Measurements from ENCODE around the gene BOLL. TPM values are rescaled to one million over a fixed set of nuclear protein-coding genes. Genes with fewer than 3 reads are reported as not detected.
"Not testable (repeated sequence)": the region's sequence is repeated elsewhere in the genome, so short reads cannot be mapped to it uniquely, and the experiment has no call there.

Gene BOLL
- polyA plus RNA-seq, 1 donor from 2014 or later: not detected

DNA sequence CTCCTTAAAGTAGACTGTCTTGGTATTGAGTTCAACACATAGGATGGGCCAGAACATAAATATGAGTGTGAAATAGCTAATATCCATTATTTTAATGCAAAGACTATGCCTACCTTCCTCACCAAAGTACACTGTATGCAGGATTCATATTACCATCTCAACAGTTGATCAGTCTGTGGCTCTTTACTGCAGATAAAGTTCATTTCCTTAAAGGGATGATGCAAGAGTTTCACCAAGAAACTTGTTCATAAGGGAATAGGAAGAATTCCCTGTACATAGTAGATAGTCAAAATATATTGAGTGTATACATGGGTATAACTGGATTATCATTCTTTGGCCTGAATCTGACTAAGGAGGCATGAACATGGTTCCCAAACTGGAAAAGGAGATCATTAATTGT, 44.9 kb downstream of the BOLL start:
- no peaks in the 10 kb centered on the region for H3K9me3 ChIP-seq (ENCODE audit: low read length)
- no peak overlapping the region for H3K4me2 ChIP-seq (ENCODE audit: low read length)
- H3K36me3 ChIP-seq (ENCODE audit: insufficient read depth, low read length): no peaks in the 10 kb centered on the region
- TF ChIP-seq, protein P1, sequence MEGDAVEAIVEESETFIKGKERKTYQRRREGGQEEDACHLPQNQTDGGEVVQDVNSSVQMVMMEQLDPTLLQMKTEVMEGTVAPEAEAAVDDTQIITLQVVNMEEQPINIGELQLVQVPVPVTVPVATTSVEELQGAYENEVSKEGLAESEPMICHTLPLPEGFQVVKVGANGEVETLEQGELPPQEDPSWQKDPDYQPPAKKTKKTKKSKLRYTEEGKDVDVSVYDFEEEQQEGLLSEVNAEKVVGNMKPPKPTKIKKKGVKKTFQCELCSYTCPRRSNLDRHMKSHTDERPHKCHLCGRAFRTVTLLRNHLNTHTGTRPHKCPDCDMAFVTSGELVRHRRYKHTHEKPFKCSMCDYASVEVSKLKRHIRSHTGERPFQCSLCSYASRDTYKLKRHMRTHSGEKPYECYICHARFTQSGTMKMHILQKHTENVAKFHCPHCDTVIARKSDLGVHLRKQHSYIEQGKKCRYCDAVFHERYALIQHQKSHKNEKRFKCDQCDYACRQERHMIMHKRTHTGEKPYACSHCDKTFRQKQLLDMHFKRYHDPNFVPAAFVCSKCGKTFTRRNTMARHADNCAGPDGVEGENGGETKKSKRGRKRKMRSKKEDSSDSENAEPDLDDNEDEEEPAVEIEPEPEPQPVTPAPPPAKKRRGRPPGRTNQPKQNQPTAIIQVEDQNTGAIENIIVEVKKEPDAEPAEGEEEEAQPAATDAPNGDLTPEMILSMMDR (IDR thresholded peaks at IDR 0.05; ENCODE audit: poor library complexity, severe bottlenecking): no peak
- no peak for TF ChIP-seq POLR2AphosphoS5 (IDR thresholded peaks at IDR 0.05)
- no peak for TF ChIP-seq RAD21 (conservative IDR thresholded peaks at IDR 0.05)
- TF ChIP-seq EZH2 (IDR thresholded peaks at IDR 0.05; ENCODE audit: borderline replicate concordance, insufficient read depth, low read length, poor library complexity, severe bottlenecking): no peak
- TF ChIP-seq TAF1 (IDR thresholded peaks at IDR 0.05; ENCODE audit: low read depth): no peak
- no peak for TF ChIP-seq MXI1 (conservative IDR thresholded peaks at IDR 0.05; ENCODE audit: poor library complexity, severe bottlenecking)
- no peak for TF ChIP-seq SMC3 (conservative IDR thresholded peaks at IDR 0.05; ENCODE audit: poor library complexity)
- TF ChIP-seq, protein P2, sequence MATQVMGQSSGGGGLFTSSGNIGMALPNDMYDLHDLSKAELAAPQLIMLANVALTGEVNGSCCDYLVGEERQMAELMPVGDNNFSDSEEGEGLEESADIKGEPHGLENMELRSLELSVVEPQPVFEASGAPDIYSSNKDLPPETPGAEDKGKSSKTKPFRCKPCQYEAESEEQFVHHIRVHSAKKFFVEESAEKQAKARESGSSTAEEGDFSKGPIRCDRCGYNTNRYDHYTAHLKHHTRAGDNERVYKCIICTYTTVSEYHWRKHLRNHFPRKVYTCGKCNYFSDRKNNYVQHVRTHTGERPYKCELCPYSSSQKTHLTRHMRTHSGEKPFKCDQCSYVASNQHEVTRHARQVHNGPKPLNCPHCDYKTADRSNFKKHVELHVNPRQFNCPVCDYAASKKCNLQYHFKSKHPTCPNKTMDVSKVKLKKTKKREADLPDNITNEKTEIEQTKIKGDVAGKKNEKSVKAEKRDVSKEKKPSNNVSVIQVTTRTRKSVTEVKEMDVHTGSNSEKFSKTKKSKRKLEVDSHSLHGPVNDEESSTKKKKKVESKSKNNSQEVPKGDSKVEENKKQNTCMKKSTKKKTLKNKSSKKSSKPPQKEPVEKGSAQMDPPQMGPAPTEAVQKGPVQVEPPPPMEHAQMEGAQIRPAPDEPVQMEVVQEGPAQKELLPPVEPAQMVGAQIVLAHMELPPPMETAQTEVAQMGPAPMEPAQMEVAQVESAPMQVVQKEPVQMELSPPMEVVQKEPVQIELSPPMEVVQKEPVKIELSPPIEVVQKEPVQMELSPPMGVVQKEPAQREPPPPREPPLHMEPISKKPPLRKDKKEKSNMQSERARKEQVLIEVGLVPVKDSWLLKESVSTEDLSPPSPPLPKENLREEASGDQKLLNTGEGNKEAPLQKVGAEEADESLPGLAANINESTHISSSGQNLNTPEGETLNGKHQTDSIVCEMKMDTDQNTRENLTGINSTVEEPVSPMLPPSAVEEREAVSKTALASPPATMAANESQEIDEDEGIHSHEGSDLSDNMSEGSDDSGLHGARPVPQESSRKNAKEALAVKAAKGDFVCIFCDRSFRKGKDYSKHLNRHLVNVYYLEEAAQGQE (IDR thresholded peaks at IDR 0.05; ENCODE audit: borderline replicate concordance): no peak
- no peak for TF ChIP-seq EP300 (conservative IDR thresholded peaks at IDR 0.05; ENCODE audit: poor library complexity, severe bottlenecking)
- H3K4me3 ChIP-seq (ENCODE audit: low read length): no peak overlapping the region
- no peak overlapping the region for H3K27ac ChIP-seq (ENCODE audit: low read length)
- H3K9me2 ChIP-seq (ENCODE audit: insufficient read depth, low read length): no peaks in the 10 kb centered on the region
- no peaks in the 10 kb centered on the region for H3K79me2 ChIP-seq (replicated peaks; ENCODE audit: insufficient read depth, low read length)
- H2AFZ ChIP-seq (ENCODE audit: low read depth, low read length): no peak overlapping the region
- no peaks in the 10 kb centered on the region for H3K27me3 ChIP-seq (ENCODE audit: insufficient read depth, low read depth, low read length)
- no peaks in the 10 kb centered on the region for H4K20me1 ChIP-seq (ENCODE audit: insufficient read depth)
- no peaks in the 10 kb centered on the region for H3F3A ChIP-seq (ENCODE audit: insufficient read depth, low read length, poor library complexity, severe bottlenecking)
- H3K9ac ChIP-seq (ENCODE audit: low read length): no peak overlapping the region

DNA sequence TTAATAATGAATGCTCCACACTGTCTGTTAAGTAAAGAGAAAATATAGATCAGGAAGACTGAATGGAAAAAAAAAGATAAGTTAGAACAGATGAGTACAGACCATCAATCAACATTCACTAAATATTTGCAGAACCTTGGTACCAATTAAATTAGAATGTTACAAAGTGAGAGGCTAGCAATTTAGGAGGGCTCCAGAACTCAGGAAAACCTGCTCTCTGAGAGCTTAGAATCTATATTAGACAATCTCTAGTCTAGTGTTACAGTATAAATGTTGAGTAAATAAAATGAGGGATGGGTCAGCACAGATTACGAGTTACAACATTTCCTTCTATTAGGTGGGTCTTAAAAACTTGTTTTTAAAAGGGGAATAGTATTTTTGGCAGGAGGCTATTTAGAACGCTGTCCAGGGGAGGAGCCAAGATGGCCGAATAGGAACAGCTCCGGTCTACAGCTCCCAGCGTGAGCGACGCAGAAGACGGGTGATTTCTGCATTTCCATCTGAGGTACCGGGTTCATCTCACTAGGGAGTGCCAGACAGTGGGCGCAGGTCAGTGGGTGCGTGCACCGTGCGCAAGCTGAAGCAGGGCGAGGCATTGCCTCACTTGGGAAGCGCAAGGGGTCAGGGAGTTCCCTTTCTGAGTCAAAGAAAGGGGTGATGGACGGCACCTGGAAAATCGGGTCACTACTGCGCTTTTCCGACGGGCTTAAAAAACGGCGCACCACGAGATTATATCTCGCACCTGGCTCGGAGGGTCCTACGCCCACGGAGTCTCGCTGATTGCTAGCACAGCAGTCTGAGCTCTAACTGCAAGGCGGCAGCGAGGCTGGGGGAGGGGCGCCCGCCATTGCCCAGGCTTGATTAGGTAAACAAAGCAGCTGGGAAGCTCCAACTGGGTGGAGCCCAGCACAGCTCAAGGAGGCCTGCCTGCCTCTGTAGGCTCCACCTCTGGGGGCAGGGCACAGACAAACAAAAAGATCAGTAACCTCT, 56.3 kb downstream of the BOLL start:
- H3K36me3 ChIP-seq (ENCODE audit: insufficient read depth, low read length); H3K27me3 ChIP-seq (ENCODE audit: insufficient read depth, low read depth, low read length); H3K9me2 ChIP-seq (ENCODE audit: insufficient read depth, low read length); H3K9me3 ChIP-seq (ENCODE audit: low read length); H3K79me2 ChIP-seq (replicated peaks; ENCODE audit: insufficient read depth, low read length); H4K20me1 ChIP-seq (ENCODE audit: insufficient read depth); H3K4me2 ChIP-seq (ENCODE audit: low read length); H3F3A ChIP-seq (ENCODE audit: insufficient read depth, low read length, poor library complexity, severe bottlenecking); H2AFZ ChIP-seq (ENCODE audit: low read depth, low read length); H3K27ac ChIP-seq (ENCODE audit: low read length); H3K9ac ChIP-seq (ENCODE audit: low read length); H3K4me3 ChIP-seq (ENCODE audit: low read length): not testable (repeated sequence)
